Stimulated activated CD4-positive, alpha-beta T cell treated with anti-CD3 and anti-CD28 coated beads, Interleukin-12 subunit alpha, Interleukin-12 subunit beta, amount 100 ng/mL, for 24 hours (primary cell): ENCODE results near the gene UTP11.
"Not testable (repeated sequence)": the region's sequence is repeated elsewhere in the genome, so short reads cannot be mapped to it uniquely, and the experiment has no call there.

Experiments
- DNase-seq, 2 experiments: peaks; one replicate each; pipeline ENCODE4 v3.0.0-alpha.2; 2020; ENCODE audit warnings: low read depth in 2 of 2

The UTP11 gene

GRCh38 chr1:38027201-38028104 is 14.9 kb downstream of the UTP11 start:
- no peak for DNase-seq

GRCh38 chr1:38028105-38028591 is 15.6 kb downstream of the UTP11 start:
- peak; percentile 65 to 76 for DNase-seq

- no peak for DNase-seq
Observed at GRCh38 chr1:38028671-38029070, 16.1 kb downstream of the UTP11 start.

- DNase-seq, result no peak
Observed at GRCh38 chr1:38029081-38029681, 16.6 kb downstream of the UTP11 start.

GRCh38 chr1:38029685-38030511 is 17.4 kb downstream of the UTP11 start:
- DNase-seq, result peak; percentile 72 to 76

- no peak for DNase-seq
Observed at GRCh38 chr1:38030596-38031512, 18.3 kb downstream of the UTP11 start.

GRCh38 chr1:38031513-38031866 is 19.0 kb downstream of the UTP11 start:
- DNase-seq, result no peak

- not testable (repeated sequence) for DNase-seq
Observed at GRCh38 chr1:38032992-38033391, 20.5 kb downstream of the UTP11 start.

GRCh38 chr1:38034871-38035270 is 22.3 kb downstream of the UTP11 start:
- DNase-seq, result no peak

- no peak for DNase-seq
Observed at GRCh38 chr1:38037221-38037939, 24.8 kb downstream of the UTP11 start.

- DNase-seq, result no peak
Observed at GRCh38 chr1:38038861-38039260, 26.3 kb downstream of the UTP11 start.

GRCh38 chr1:38039331-38040088 is 27.0 kb downstream of the UTP11 start:
- no peak for DNase-seq

GRCh38 chr1:38041936-38042834 is 29.7 kb downstream of the UTP11 start:
- no peak for DNase-seq

GRCh38 chr1:38043036-38043747 is 30.7 kb downstream of the UTP11 start:
- DNase-seq, result no peak

GRCh38 chr1:38044221-38045215 is 32.0 kb downstream of the UTP11 start:
- no peak for DNase-seq

- no peak for DNase-seq
Observed at GRCh38 chr1:38045401-38046332, 33.1 kb downstream of the UTP11 start.
